ENCODE data around the gene FBXO5. TPM values are rescaled to one million over a fixed set of nuclear protein-coding genes. Genes with fewer than 3 reads are reported as not detected.
A peak's percentile ranks its signal among the peaks of the same experiment; 100 is the strongest.

FBXO5 gene
- total and polyA plus RNA-seq, 4 donors = 1.5 to 32.1 (median 1.8) TPM

- H3K4me3 ChIP-seq (ENCODE audit: low read depth in 1 of 3, low read length in 3 of 3) = no peak overlapping the region
- H3K36me3 ChIP-seq (ENCODE audit: control insufficient read depth in 4 of 4, insufficient read depth in 3 of 4, low read depth in 1 of 4, low read length in 3 of 4) = no peaks in the 10 kb centered on the region
- no peaks in the 10 kb centered on the region for H3K4me1 ChIP-seq (ENCODE audit: control insufficient read depth in 4 of 4, insufficient read depth in 4 of 4, low read length in 3 of 4)
- H3K9ac ChIP-seq (ENCODE audit: low read depth in 1 of 2, low read length in 2 of 2) = no peak overlapping the region
- 26% methylated on average over 9 of the region's 9 CpGs for WGBS
- H3K27ac ChIP-seq (ENCODE audit: low read depth in 1 of 2, low read length in 2 of 2) = no peak overlapping the region
- no peaks in the 10 kb centered on the region for H3K9me3 ChIP-seq (ENCODE audit: control insufficient read depth in 4 of 4, low read length in 3 of 4)
- DNase-seq (ENCODE audit: low spot score) = no peak
- TF ChIP-seq CTCF (IDR thresholded peaks at IDR 0.05; ENCODE audit: low read depth, low read length, missing input control) (peak; percentile 60), RXRA (IDR thresholded peaks at IDR 0.05) (no peak), RAD21 (IDR thresholded peaks at IDR 0.05) (peak; percentile 89), ATF3 (IDR thresholded peaks at IDR 0.05) (no peak)
- peaks cover 0 to 3% (median 0%) of the 10 kb centered on the region in 4 donors for H3K27me3 ChIP-seq (ENCODE audit: control insufficient read depth in 4 of 4, insufficient read depth in 4 of 4, low read length in 3 of 4)
Measured at GRCh38 chr6:152948150-152948768, 34.6 kb downstream of the FBXO5 start.

- Histone ChIP-seq H3K9me3 (ENCODE audit: control insufficient read depth in 4 of 4, low read length in 3 of 4) (no peaks in the 10 kb centered on the region), H3K4me1 (ENCODE audit: control insufficient read depth in 4 of 4, insufficient read depth in 4 of 4, low read length in 3 of 4) (no peaks in the 10 kb centered on the region), H3K36me3 (ENCODE audit: control insufficient read depth in 4 of 4, insufficient read depth in 3 of 4, low read depth in 1 of 4, low read length in 3 of 4) (no peaks in the 10 kb centered on the region), H3K4me3 (ENCODE audit: low read depth in 1 of 3, low read length in 3 of 3) (no peak overlapping the region), H3K27ac (ENCODE audit: low read depth in 1 of 2, low read length in 2 of 2) (no peak overlapping the region), H3K9ac (ENCODE audit: low read depth in 1 of 2, low read length in 2 of 2) (no peak overlapping the region), H3K27me3 (ENCODE audit: control insufficient read depth in 4 of 4, insufficient read depth in 4 of 4, low read length in 3 of 4) (peaks cover 0 to 3% (median 0%) of the 10 kb centered on the region in 4 donors)
- no peak for TF ChIP-seq TAF1 (conservative IDR thresholded peaks at IDR 0.05)
- TF ChIP-seq SP1 (IDR thresholded peaks at IDR 0.05) = no peak
- no peak for TF ChIP-seq CTCF (IDR thresholded peaks at IDR 0.05; ENCODE audit: low read depth, low read length, missing input control)
- no peak for TF ChIP-seq ZBTB33 (IDR thresholded peaks at IDR 0.05)
- no peak for TF ChIP-seq FOXA2 (IDR thresholded peaks at IDR 0.05)
- no peak for TF ChIP-seq ATF3 (IDR thresholded peaks at IDR 0.05)
- no peak for TF ChIP-seq HNF4G (IDR thresholded peaks at IDR 0.05)
- TF ChIP-seq RXRA (IDR thresholded peaks at IDR 0.05) = no peak
- no peak for TF ChIP-seq FOXA1 (IDR thresholded peaks at IDR 0.05)
- no peak for TF ChIP-seq RAD21 (IDR thresholded peaks at IDR 0.05)
- no peak for DNase-seq (ENCODE audit: low spot score)
- WGBS = 60% methylated on average over 2 of the region's 2 CpGs
Measured at GRCh38 chr6:152946995-152947394, 35.8 kb downstream of the FBXO5 start.
